Endodermal cell (in vitro differentiated cells): Measurements from ENCODE around the gene PRPF18. TPM values are rescaled to one million over a fixed set of nuclear protein-coding genes. Genes with fewer than 3 reads are reported as not detected.

ENCODE experiments used
- DNase-seq: peaks from one replicate; pipeline ENCODE4 v3.0.0-alpha.2; 2017
- H3K27ac ChIP-seq: 2 replicates; pipeline ENCODE4 v1.5.1; 2013; ENCODE audit warnings: mild to moderate bottlenecking, low read depth, low read length, moderate library complexity
- H3K27me3 ChIP-seq: 2 replicates; pipeline ENCODE4 v1.6.1; 2013; ENCODE audit warnings: mild to moderate bottlenecking, low read length, moderate library complexity; ENCODE audit not compliant: insufficient read depth, control insufficient read depth, poor library complexity, severe bottlenecking
- H3K36me3 ChIP-seq: 2 replicates; pipeline ENCODE4 v1.7.0; 2013; ENCODE audit warnings: mild to moderate bottlenecking, low read length, moderate library complexity; ENCODE audit not compliant: control insufficient read depth, insufficient read depth
- H3K4me1 ChIP-seq: one replicate; pipeline ENCODE4 v1.7.0; 2013; ENCODE audit warnings: low read length; ENCODE audit not compliant: control insufficient read depth, insufficient read depth
- H3K4me3 ChIP-seq: 2 replicates; pipeline ENCODE4 v1.5.1; 2013; ENCODE audit warnings: mild to moderate bottlenecking, low read length, moderate library complexity
- H3K9ac ChIP-seq: 2 replicates; pipeline ENCODE4 v1.6.1; 2013; ENCODE audit warnings: mild to moderate bottlenecking, low read length, moderate library complexity; ENCODE audit not compliant: poor library complexity, severe bottlenecking; ENCODE audit errors: extremely low read depth
- H3K9me3 ChIP-seq: 2 replicates; pipeline ENCODE4 v1.6.1; 2013; ENCODE audit warnings: mild to moderate bottlenecking, low read length, moderate library complexity; ENCODE audit not compliant: control insufficient read depth
- H3K27ac Mint-ChIP-seq: 2 replicates; pipeline ENCODE4 v1.8.0; 2020; ENCODE audit warnings: mixed read lengths
- H3K27me3 Mint-ChIP-seq: 2 replicates; pipeline ENCODE4 v1.8.0; 2021; ENCODE audit warnings: mild to moderate bottlenecking, mixed read lengths; ENCODE audit not compliant: insufficient read depth
- H3K36me3 Mint-ChIP-seq: 2 replicates; pipeline ENCODE4 v1.8.0; 2020; ENCODE audit warnings: low read depth, mixed read lengths
- H3K4me1 Mint-ChIP-seq: 2 replicates; pipeline ENCODE4 v1.8.0; 2020; ENCODE audit warnings: mixed read lengths
- H3K4me3 Mint-ChIP-seq: 2 replicates; pipeline ENCODE4 v1.8.0; 2020; ENCODE audit warnings: mild to moderate bottlenecking, moderate library complexity, mixed read lengths
- H3K9me3 Mint-ChIP-seq: 2 replicates; pipeline ENCODE4 v1.8.0; 2020; ENCODE audit warnings: mild to moderate bottlenecking, mixed read lengths
- WGBS, 2 experiments: methylation state at CpG; one replicate each; pipeline versions ENCODE4 v1.1.5 to v1.1.7; 2013; ENCODE audit warnings: missing lambda C conversion rate in 2 of 2, mixed read lengths in 1 of 2; ENCODE audit not compliant: insufficient coverage in 1 of 2, insufficient read length in 1 of 2; 5-methylcytosine and 5-hydroxymethylcytosine counted together
- total RNA-seq, 2 donors: library from RNA; stranded (reverse); fragmentation: NEBNext Ultra II Directional in 1 of 2; extraction: Animal tissue kit (Norgen Biotek cat#: 25700) in 1 of 2; gene quantifications; 2 replicates in 1 of 2; 3 replicates in 1 of 2; pipeline ENCODE4 v1.2.1, GENCODE V29; 2021
- TF ChIP-seq, protein P1 (sequence below): fragments of 200-600 bp; sonication (generic); conservative IDR thresholded peaks from 2 replicates; pipeline ENCODE4 v1.5.0; 2021; ENCODE audit warnings: antibody characterized with exemption, mild to moderate bottlenecking

PRPF18 gene
- total RNA-seq, 2 donors from 2014 or later = 19.1 to 20.4 TPM

DNA sequence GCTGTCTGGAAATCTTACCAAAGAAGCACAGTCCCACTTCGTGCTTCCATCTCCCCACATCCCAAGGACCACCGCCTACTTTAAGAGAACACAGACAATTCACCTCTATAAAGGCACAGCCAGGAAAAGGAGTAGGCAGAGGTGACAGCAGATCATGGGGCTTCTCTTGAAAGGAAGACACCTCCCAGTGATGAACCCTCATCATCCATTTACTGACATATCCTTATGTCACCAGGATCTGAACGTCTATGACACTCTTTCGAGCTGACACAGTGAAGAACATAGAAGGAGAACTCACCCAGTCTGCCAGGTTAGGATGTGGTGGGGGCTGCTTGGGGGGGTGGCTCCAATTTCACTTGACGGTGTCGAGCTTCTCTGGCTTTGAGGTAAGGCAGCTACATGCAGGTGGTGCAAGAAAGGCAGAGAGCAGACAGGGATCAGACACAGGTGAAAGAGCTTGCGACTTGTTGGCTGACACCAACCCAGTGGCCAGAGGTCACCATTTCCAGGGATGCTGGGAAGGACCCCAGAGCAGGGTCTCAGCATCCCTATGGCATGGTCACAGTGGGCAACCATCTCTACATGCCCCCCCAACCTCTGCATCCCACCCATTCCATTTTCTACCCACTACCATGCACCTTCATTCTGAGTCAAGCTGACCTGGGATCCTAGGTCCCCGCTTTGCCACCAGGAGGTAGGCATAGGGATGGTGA is 67.5 kb downstream of the PRPF18 start:
- Mint-ChIP-seq H3K36me3 (peaks cover 46% of the 10 kb centered on the region), H3K4me3 (no peak overlapping the region), H3K27ac (no peak overlapping the region), H3K27me3 (no peaks in the 10 kb centered on the region), H3K9me3 (no peaks in the 10 kb centered on the region), H3K4me1 (peaks cover 20% of the 10 kb centered on the region)
- Histone ChIP-seq H3K36me3 (peaks cover 25% of the 10 kb centered on the region), H3K27ac (no peak overlapping the region), H3K9me3 (no peaks in the 10 kb centered on the region), H3K4me1 (peaks cover 2% of the 10 kb centered on the region), H3K9ac (no peak overlapping the region), H3K27me3 (no peaks in the 10 kb centered on the region), H3K4me3 (no peak overlapping the region)
- 96 to 97% methylated on average over 4 to 8 of the region's 8 CpGs for WGBS, 2 experiments
- no peak for DNase-seq
- TF ChIP-seq, protein P1, sequence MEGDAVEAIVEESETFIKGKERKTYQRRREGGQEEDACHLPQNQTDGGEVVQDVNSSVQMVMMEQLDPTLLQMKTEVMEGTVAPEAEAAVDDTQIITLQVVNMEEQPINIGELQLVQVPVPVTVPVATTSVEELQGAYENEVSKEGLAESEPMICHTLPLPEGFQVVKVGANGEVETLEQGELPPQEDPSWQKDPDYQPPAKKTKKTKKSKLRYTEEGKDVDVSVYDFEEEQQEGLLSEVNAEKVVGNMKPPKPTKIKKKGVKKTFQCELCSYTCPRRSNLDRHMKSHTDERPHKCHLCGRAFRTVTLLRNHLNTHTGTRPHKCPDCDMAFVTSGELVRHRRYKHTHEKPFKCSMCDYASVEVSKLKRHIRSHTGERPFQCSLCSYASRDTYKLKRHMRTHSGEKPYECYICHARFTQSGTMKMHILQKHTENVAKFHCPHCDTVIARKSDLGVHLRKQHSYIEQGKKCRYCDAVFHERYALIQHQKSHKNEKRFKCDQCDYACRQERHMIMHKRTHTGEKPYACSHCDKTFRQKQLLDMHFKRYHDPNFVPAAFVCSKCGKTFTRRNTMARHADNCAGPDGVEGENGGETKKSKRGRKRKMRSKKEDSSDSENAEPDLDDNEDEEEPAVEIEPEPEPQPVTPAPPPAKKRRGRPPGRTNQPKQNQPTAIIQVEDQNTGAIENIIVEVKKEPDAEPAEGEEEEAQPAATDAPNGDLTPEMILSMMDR = no peak

DNA sequence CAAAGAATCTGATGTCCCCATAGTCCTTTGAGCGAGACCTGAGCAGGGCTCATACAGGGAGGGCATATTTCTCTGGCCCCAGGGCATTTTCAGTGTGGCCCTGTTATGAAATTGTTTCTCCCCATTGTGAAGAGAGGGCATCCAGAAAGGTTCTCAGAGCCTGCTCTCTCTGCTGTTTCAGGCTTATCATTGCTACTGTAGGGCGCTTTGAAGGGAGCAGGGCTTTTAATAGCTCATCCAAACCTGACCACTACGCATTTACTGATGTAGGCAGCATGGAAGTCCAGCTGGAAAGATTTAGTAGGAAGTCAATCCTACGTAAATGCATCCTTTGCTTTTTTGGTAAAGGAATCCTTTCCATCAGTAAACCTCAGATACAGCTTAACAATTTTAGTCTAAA is 68.1 kb downstream of the PRPF18 start:
- WGBS, 2 experiments = 93 to 95% methylated on average over 4 of the region's 4 CpGs
- no peak for DNase-seq
- no peak overlapping the region for H3K4me3 Mint-ChIP-seq
- Histone ChIP-seq H3K4me3 (no peak overlapping the region), H3K27me3 (no peaks in the 10 kb centered on the region), H3K9me3 (no peaks in the 10 kb centered on the region), H3K4me1 (peaks cover 8% of the 10 kb centered on the region), H3K9ac (no peak overlapping the region), H3K36me3 (peaks cover 25% of the 10 kb centered on the region), H3K27ac (no peak overlapping the region)
- peaks cover 42% of the 10 kb centered on the region for H3K36me3 Mint-ChIP-seq
- H3K4me1 Mint-ChIP-seq = peaks cover 25% of the 10 kb centered on the region
- H3K27ac Mint-ChIP-seq = no peak overlapping the region
- H3K9me3 Mint-ChIP-seq = no peaks in the 10 kb centered on the region
- no peaks in the 10 kb centered on the region for H3K27me3 Mint-ChIP-seq
- TF ChIP-seq, protein P1 = no peak

DNA sequence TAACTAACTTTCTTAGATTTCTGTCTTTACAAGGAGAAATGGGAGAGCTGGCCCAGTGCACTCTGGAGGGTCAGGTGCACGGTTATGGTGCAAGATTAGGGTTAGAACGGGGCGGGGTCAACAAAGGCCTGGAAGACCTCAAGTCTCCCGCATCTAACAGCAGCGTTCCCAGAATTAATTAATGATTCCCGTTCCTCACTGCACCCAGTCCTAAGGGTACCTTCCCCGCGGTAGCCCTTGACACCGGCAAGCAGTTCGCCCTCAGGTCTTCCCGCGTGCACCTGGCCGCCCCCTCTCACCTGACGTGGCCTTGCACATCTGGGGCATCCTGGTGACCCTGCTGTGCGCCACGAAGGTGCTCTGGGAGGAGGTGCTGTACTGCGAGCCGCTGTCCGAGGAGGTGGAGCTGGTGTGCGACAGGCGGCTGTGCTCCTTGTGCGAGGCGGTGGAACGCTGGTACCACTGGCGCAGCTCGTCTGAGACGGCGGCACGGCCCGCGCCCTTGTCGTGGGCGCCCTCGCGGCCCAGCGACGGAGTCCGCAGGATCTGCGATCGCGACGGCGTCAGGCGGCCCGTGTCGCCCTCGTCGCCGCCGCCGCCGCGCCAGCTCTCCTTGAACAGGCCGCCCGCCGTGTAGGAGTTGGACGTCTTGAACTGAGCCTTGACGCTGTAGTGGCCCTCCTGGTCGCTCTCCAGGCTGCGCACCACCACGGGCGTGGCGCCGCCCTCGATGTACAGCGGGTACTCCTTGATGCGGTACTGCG is 69.8 kb downstream of the PRPF18 start:
- H3K27ac Mint-ChIP-seq = no peak overlapping the region
- Histone ChIP-seq H3K27ac (no peak overlapping the region), H3K4me3 (no peak overlapping the region), H3K4me1 (peaks cover 9% of the 10 kb centered on the region), H3K36me3 (peaks cover 23% of the 10 kb centered on the region), H3K9ac (no peak overlapping the region), H3K9me3 (no peaks in the 10 kb centered on the region), H3K27me3 (no peaks in the 10 kb centered on the region)
- no peak overlapping the region for H3K4me3 Mint-ChIP-seq
- 97 to 98% methylated on average over 57 to 68 of the region's 68 CpGs for WGBS, 2 experiments
- H3K36me3 Mint-ChIP-seq = peaks cover 35% of the 10 kb centered on the region
- DNase-seq = no peak
- H3K27me3 Mint-ChIP-seq = no peaks in the 10 kb centered on the region
- H3K4me1 Mint-ChIP-seq = peaks cover 28% of the 10 kb centered on the region
- no peaks in the 10 kb centered on the region for H3K9me3 Mint-ChIP-seq
- TF ChIP-seq, protein P1 = no peak
